Neural cell (in vitro differentiated cells): ENCODE measurements around the gene NF1. TPM values are rescaled to one million over a fixed set of nuclear protein-coding genes. Genes with fewer than 3 reads are reported as not detected.

Experiments used
- H2AFZ ChIP-seq: fragments of 200-600, 300-800 bp; sonication (generic), shearing (Covaris generic); 2 replicates; pipeline ENCODE4 v1.6.0; 2014; ENCODE audit warnings: low read depth, mild to moderate bottlenecking, antibody characterized with exemption, low read length, moderate library complexity
- H3F3A ChIP-seq: fragments of 200-600 bp; shearing (Covaris generic); 2 replicates; pipeline ENCODE4 v1.6.1; 2016; ENCODE audit warnings: mild to moderate bottlenecking, moderate library complexity, mixed read lengths, antibody characterized with exemption, low read length; ENCODE audit not compliant: insufficient read depth, poor library complexity, severe bottlenecking
- H3K27ac ChIP-seq: fragments of 200-600, 300-800 bp; sonication (generic), shearing (Covaris generic); 2 replicates; pipeline ENCODE4 v1.5.1; 2014; ENCODE audit warnings: mild to moderate bottlenecking, low read length, moderate library complexity
- H3K27me3 ChIP-seq: fragments of 300-800, 200-600 bp; sonication (generic), shearing (Covaris generic); 2 replicates; pipeline ENCODE4 v1.6.0; 2014; ENCODE audit warnings: mild to moderate bottlenecking, low read depth, low read length, moderate library complexity; ENCODE audit not compliant: insufficient read depth
- H3K36me3 ChIP-seq: fragments of 300-800, 200-600 bp; sonication (generic), shearing (Covaris generic); 2 replicates; pipeline ENCODE4 v1.5.1; 2014; ENCODE audit warnings: mild to moderate bottlenecking, antibody characterized with exemption, low read length, moderate library complexity; ENCODE audit not compliant: insufficient read depth
- H3K4me2 ChIP-seq: fragments of 300-800, 200-600 bp; sonication (generic), shearing (Covaris generic); 2 replicates; pipeline ENCODE4 v1.6.0; 2014; ENCODE audit warnings: mild to moderate bottlenecking, low read length
- H3K4me3 ChIP-seq: fragments of 300-800, 200-600 bp; sonication (generic), shearing (Covaris generic); 2 replicates; pipeline ENCODE4 v1.5.1; 2014; ENCODE audit warnings: mild to moderate bottlenecking, low read length, moderate library complexity
- H3K79me2 ChIP-seq: fragments of 200-600 bp; shearing (Covaris generic); replicated peaks from 2 replicates; pipeline ENCODE4 v1.6.0; 2014; ENCODE audit warnings: mild to moderate bottlenecking, low read length, moderate library complexity; ENCODE audit not compliant: insufficient read depth
- H3K9ac ChIP-seq: fragments of 300-800, 200-600 bp; sonication (generic), shearing (Covaris generic); 2 replicates; pipeline ENCODE4 v1.6.1; 2016; ENCODE audit warnings: mild to moderate bottlenecking, low read length, mixed read lengths
- H3K9me2 ChIP-seq: fragments of 200-600 bp; shearing (Covaris generic); 2 replicates; pipeline ENCODE4 v1.6.1; 2016; ENCODE audit warnings: mild to moderate bottlenecking, low read length, mixed read lengths; ENCODE audit not compliant: insufficient read depth
- H3K9me3 ChIP-seq: fragments of 200-600, 300-800 bp; sonication (generic), shearing (Covaris generic); 2 replicates; pipeline ENCODE4 v1.6.1; 2016; ENCODE audit warnings: mild to moderate bottlenecking, mixed run types, low read length, moderate library complexity, mixed read lengths
- H4K20me1 ChIP-seq: fragments of 200-600 bp; shearing (Covaris generic); 2 replicates; pipeline ENCODE4 v1.6.1; 2016; ENCODE audit warnings: mild to moderate bottlenecking, mixed run types; ENCODE audit not compliant: insufficient read depth
- EP300 ChIP-seq: fragments of 450-650 bp; conservative IDR thresholded peaks from 2 replicates; pipeline ENCODE4 v1.6.1; 2014; ENCODE audit warnings: antibody characterized with exemption, mild to moderate bottlenecking, moderate library complexity; ENCODE audit not compliant: poor library complexity, severe bottlenecking
- EZH2 ChIP-seq: fragments of 200-600, 300-800 bp; shearing (Covaris generic), sonication (generic); IDR thresholded peaks from 2 replicates; pipeline ENCODE4 v1.6.1; 2014; ENCODE audit warnings: antibody characterized with exemption, low read length, borderline replicate concordance, mild to moderate bottlenecking; ENCODE audit not compliant: insufficient read depth, poor library complexity, severe bottlenecking
- MXI1 ChIP-seq: fragments of 450-650 bp; conservative IDR thresholded peaks from 2 replicates; pipeline ENCODE4 v1.6.1; 2014; ENCODE audit warnings: antibody characterized with exemption, mild to moderate bottlenecking; ENCODE audit not compliant: poor library complexity, severe bottlenecking
- POLR2AphosphoS5 ChIP-seq: IDR thresholded peaks from 2 replicates; pipeline ENCODE4 v1.6.1; 2012
- RAD21 ChIP-seq: fragments of 450-650 bp; conservative IDR thresholded peaks from 2 replicates; pipeline ENCODE4 v1.6.1; 2014; ENCODE audit warnings: antibody characterized with exemption, mild to moderate bottlenecking, moderate library complexity
- TAF1 ChIP-seq: IDR thresholded peaks from 2 replicates; pipeline ENCODE4 v1.6.1; 2012; ENCODE audit warnings: low read depth
- polyA plus RNA-seq: library from polyadenylated mRNA; depleted of rRNA; stranded (reverse); fragments of >200 nt; gene quantifications from 2 replicates; pipeline ENCODE4 v1.2.3, GENCODE V29; 2014
- TF ChIP-seq, protein P1 (sequence below): fragments of 450-650 bp; IDR thresholded peaks from 2 replicates; pipeline ENCODE4 v1.5.1; 2014; ENCODE audit warnings: antibody characterized with exemption, mild to moderate bottlenecking, moderate library complexity; ENCODE audit not compliant: poor library complexity, severe bottlenecking

NF1 gene
- polyA plus RNA-seq, 1 donor from 2014 or later = 22.4 TPM

DNA sequence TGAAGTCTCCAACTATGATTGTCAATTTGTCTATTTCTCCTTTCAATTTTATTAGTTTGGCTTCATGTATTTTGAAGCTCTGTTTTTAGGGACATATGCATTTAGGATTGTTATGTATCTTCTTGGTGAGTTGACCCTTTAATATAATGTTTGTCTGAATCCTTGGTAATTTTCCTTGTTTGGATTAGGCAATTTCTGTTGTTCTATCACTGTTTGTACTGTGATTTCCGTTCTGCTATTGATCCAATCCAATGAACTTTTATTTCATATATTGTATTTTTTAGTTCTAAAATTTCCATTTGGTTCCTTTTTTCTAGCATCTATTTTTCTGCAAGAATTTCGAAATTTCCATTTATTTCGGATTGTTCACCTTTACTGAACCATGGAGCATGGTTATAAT is 327.7 kb downstream of the NF1 start:
- Histone ChIP-seq H3F3A (no peaks in the 10 kb centered on the region), H3K9me2 (no peaks in the 10 kb centered on the region), H3K27ac (no peak overlapping the region), H3K36me3 (no peaks in the 10 kb centered on the region), H3K9me3 (no peaks in the 10 kb centered on the region), H3K9ac (no peak overlapping the region), H3K79me2 (no peaks in the 10 kb centered on the region), H3K4me3 (no peak overlapping the region), H3K4me2 (no peak overlapping the region), H2AFZ (no peak overlapping the region), H4K20me1 (no peaks in the 10 kb centered on the region), H3K27me3 (no peaks in the 10 kb centered on the region)
- TF ChIP-seq RAD21 (no peak), TAF1 (no peak), EP300 (no peak), MXI1 (no peak), EZH2 (no peak)
- TF ChIP-seq, protein P1, sequence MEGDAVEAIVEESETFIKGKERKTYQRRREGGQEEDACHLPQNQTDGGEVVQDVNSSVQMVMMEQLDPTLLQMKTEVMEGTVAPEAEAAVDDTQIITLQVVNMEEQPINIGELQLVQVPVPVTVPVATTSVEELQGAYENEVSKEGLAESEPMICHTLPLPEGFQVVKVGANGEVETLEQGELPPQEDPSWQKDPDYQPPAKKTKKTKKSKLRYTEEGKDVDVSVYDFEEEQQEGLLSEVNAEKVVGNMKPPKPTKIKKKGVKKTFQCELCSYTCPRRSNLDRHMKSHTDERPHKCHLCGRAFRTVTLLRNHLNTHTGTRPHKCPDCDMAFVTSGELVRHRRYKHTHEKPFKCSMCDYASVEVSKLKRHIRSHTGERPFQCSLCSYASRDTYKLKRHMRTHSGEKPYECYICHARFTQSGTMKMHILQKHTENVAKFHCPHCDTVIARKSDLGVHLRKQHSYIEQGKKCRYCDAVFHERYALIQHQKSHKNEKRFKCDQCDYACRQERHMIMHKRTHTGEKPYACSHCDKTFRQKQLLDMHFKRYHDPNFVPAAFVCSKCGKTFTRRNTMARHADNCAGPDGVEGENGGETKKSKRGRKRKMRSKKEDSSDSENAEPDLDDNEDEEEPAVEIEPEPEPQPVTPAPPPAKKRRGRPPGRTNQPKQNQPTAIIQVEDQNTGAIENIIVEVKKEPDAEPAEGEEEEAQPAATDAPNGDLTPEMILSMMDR = no peak

DNA sequence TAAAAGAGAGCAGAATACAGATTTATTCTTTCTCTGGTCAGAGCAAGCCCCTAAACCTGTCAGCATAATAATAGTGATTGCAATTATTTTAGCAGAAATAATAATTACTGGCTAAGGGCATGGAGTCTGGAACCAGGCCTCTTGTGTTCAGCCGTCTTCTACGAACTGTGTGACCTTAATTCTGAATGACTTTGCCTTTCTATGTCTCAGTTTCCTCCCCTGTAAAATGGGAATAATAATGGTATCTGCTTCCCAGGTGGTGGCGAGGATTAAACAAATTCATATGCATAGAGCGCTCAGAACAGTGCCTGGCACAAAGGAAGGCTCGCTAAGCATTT is 330.1 kb downstream of the NF1 start:
- no peaks in the 10 kb centered on the region for H4K20me1 ChIP-seq
- no peaks in the 10 kb centered on the region for H3F3A ChIP-seq
- no peak overlapping the region for H3K9ac ChIP-seq
- no peak overlapping the region for H3K4me3 ChIP-seq
- no peak overlapping the region for H3K4me2 ChIP-seq
- TF ChIP-seq MXI1 (no peak), TAF1 (no peak)
- TF ChIP-seq, protein P1 = no peak
- H3K27ac ChIP-seq = no peak overlapping the region
- no peaks in the 10 kb centered on the region for H3K9me3 ChIP-seq
- H3K36me3 ChIP-seq = no peaks in the 10 kb centered on the region
- no peaks in the 10 kb centered on the region for H3K79me2 ChIP-seq
- H3K27me3 ChIP-seq = no peaks in the 10 kb centered on the region
- H3K9me2 ChIP-seq = no peaks in the 10 kb centered on the region
- H2AFZ ChIP-seq = no peak overlapping the region

DNA sequence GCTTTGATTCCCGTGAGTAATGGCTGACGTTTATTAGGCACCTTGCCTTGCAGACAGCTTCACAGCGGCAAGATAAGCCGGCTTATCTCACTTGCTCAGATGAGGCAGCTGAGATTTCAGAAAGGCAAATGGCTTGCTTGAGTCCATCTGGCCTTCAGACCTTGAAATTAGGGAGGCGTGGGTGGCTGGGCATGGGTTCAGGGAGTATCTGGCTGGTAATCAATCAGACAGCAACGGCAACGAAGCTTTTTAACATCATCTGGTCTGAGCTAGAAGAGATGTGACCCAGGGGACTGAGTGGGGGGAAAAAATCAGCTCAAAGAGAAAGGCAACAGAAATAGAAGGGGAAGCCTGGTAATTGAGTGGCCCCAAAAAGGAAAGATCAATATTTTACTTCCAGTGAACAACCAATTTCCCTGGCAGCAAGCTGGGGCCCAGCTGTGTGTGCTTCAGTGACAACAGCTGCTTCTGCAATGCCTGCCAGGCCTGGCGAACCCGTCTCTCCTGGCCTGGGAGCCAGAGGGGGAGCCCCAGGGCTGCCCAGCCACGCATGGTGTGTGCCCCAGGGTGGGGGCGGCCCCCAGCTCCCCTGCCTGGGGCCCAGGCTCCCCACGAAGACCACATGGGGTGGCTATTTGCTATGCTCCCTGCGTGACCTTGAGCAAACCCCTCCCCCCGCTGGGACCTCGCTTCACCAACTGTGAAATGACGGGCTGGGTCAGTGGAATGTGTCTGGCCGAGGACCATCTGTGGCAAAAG is 330.7 kb downstream of the NF1 start:
- Histone ChIP-seq H3K9me2 (no peaks in the 10 kb centered on the region), H3K27ac (no peak overlapping the region), H3K27me3 (no peaks in the 10 kb centered on the region), H3K4me2 (no peak overlapping the region), H2AFZ (no peak overlapping the region), H3K36me3 (no peaks in the 10 kb centered on the region), H3K79me2 (no peaks in the 10 kb centered on the region), H3K9ac (no peak overlapping the region), H3K4me3 (no peak overlapping the region), H3K9me3 (no peaks in the 10 kb centered on the region), H3F3A (no peaks in the 10 kb centered on the region), H4K20me1 (no peaks in the 10 kb centered on the region)
- no peak for TF ChIP-seq RAD21
- TF ChIP-seq MXI1 = no peak
- TF ChIP-seq POLR2AphosphoS5 = no peak
- no peak for TF ChIP-seq TAF1
- TF ChIP-seq, protein P1 = no peak
- TF ChIP-seq EP300 = no peak
- TF ChIP-seq EZH2 = no peak
